ENCODE data around the gene RAB3GAP1. TPM values are rescaled to one million over a fixed set of nuclear protein-coding genes. Genes with fewer than 3 reads are reported as not detected.

The RAB3GAP1 gene
- total and polyA plus RNA-seq, 3 donors from 2014 or later = 39.9 to 45.9 (median 40.5) TPM

GRCh38 chr2:135154962-135155361, 102.9 kb downstream of the RAB3GAP1 start:
- TF ChIP-seq CTCF (IDR thresholded peaks at IDR 0.05) = no peak
- TF ChIP-seq POLR2A (IDR thresholded peaks at IDR 0.05) = no peak
- DNase-seq = no peak
- Histone ChIP-seq H3K36me3 (ENCODE audit: low read depth, missing control alignments) (no peaks in the 10 kb centered on the region), H3K27ac (no peak overlapping the region), H3K4me3 (no peak overlapping the region), H3K9me3 (no peaks in the 10 kb centered on the region), H3K27me3 (no peaks in the 10 kb centered on the region), H3K4me1 (no peaks in the 10 kb centered on the region)
- intact Hi-C loops (cut with DNase I; ENCODE audit: low total_unique reads) = no loop called here

GRCh38 chr2:135157856-135158255, 105.8 kb downstream of the RAB3GAP1 start:
- Histone ChIP-seq H3K9me3 (no peaks in the 10 kb centered on the region), H3K27ac (no peak overlapping the region), H3K36me3 (ENCODE audit: low read depth, missing control alignments) (no peaks in the 10 kb centered on the region), H3K27me3 (no peaks in the 10 kb centered on the region), H3K4me3 (no peak overlapping the region), H3K4me1 (no peaks in the 10 kb centered on the region)
- DNase-seq = no peak
- WGBS, 2 donors = 77 to 96% methylated on average over 3 of the region's 3 CpGs
- intact Hi-C loops (cut with DNase I; ENCODE audit: low total_unique reads) = no loop called here
- TF ChIP-seq CTCF (IDR thresholded peaks at IDR 0.05) (no peak), POLR2A (IDR thresholded peaks at IDR 0.05) (no peak)

GRCh38 chr2:135159191-135159590, 107.1 kb downstream of the RAB3GAP1 start:
- H3K27ac ChIP-seq = no peak overlapping the region
- no peaks in the 10 kb centered on the region for H3K9me3 ChIP-seq
- H3K4me1 ChIP-seq = no peaks in the 10 kb centered on the region
- TF ChIP-seq CTCF (IDR thresholded peaks at IDR 0.05) (no peak), POLR2A (IDR thresholded peaks at IDR 0.05) (no peak)
- intact Hi-C loops (cut with DNase I; ENCODE audit: low total_unique reads) = no loop called here
- DNase-seq = no peak
- no peaks in the 10 kb centered on the region for H3K27me3 ChIP-seq
- H3K4me3 ChIP-seq = no peak overlapping the region
- H3K36me3 ChIP-seq (ENCODE audit: low read depth, missing control alignments) = no peaks in the 10 kb centered on the region
- 96 to 100% methylated on average over 2 of the region's 2 CpGs for WGBS, 2 donors

GRCh38 chr2:135162377-135162776, 110.3 kb downstream of the RAB3GAP1 start:
- intact Hi-C loops (cut with DNase I; ENCODE audit: low total_unique reads) = no loop called here
- no peaks in the 10 kb centered on the region for H3K36me3 ChIP-seq (ENCODE audit: low read depth, missing control alignments)
- no peak overlapping the region for H3K27ac ChIP-seq
- DNase-seq = no peak
- no peaks in the 10 kb centered on the region for H3K9me3 ChIP-seq
- H3K27me3 ChIP-seq = no peaks in the 10 kb centered on the region
- 89 to 96% methylated on average over 5 of the region's 5 CpGs for WGBS, 2 donors
- H3K4me1 ChIP-seq = no peaks in the 10 kb centered on the region
- TF ChIP-seq POLR2A (IDR thresholded peaks at IDR 0.05) (no peak), CTCF (IDR thresholded peaks at IDR 0.05) (no peak)
- H3K4me3 ChIP-seq = no peak overlapping the region

GRCh38 chr2:135162786-135163185, 110.7 kb downstream of the RAB3GAP1 start:
- 84 to 95% methylated on average over 4 of the region's 4 CpGs for WGBS, 2 donors
- intact Hi-C loops (cut with DNase I; ENCODE audit: low total_unique reads) = no loop called here
- H3K36me3 ChIP-seq (ENCODE audit: low read depth, missing control alignments) = no peaks in the 10 kb centered on the region
- no peaks in the 10 kb centered on the region for H3K9me3 ChIP-seq
- H3K4me1 ChIP-seq = no peaks in the 10 kb centered on the region
- TF ChIP-seq POLR2A (IDR thresholded peaks at IDR 0.05) = no peak
- H3K27ac ChIP-seq = no peak overlapping the region
- no peak overlapping the region for H3K4me3 ChIP-seq
- no peak for DNase-seq
- no peaks in the 10 kb centered on the region for H3K27me3 ChIP-seq

Measured in testis (tissue), 3 donors.